HepG2 (cell line): Measurements from ENCODE around the gene KANK3. TPM values are rescaled to one million over a fixed set of nuclear protein-coding genes. Genes with fewer than 3 reads are reported as not detected.

Experiments used
- ATF1 ChIP-seq: IDR thresholded peaks from 2 replicates; pipeline ENCODE4 v1.6.1; 2016; ENCODE audit warnings: mild to moderate bottlenecking, control low read depth
- EZH2 ChIP-seq: conservative IDR thresholded peaks from 2 replicates; pipeline ENCODE4 v1.6.1; 2012; ENCODE audit warnings: mild to moderate bottlenecking, low read depth, low read length, moderate library complexity
- FOXP1 ChIP-seq, 2 experiments: fragments of 450-650 bp in 1 of 2; IDR thresholded peaks; 2 replicates each; pipeline ENCODE4 v1.6.1; 2017 to 2018; ENCODE audit warnings: antibody characterized with exemption in 1 of 2
- GABPA ChIP-seq, 2 experiments: IDR thresholded peaks; 2 replicates each; pipeline ENCODE4 v1.6.1; 2011 to 2016; ENCODE audit warnings: low read depth in 2 of 2, low read length in 1 of 2, missing biosample characterization in 1 of 2, missing genetic modification characterization in 1 of 2
- GATAD1 ChIP-seq: IDR thresholded peaks from 2 replicates; pipeline ENCODE4 v1.6.1; 2016; ENCODE audit warnings: missing genetic modification reagents, missing compliant biosample characterization
- GPN1 ChIP-seq: sonication (generic); formaldehyde crosslinking; IDR thresholded peaks from 2 replicates; pipeline ENCODE4 v1.5.1; 2020; ENCODE audit warnings: missing genetic modification reagents, borderline replicate concordance
- POLR2G ChIP-seq: fragments of 200-400 bp; formaldehyde crosslinking; IDR thresholded peaks from 2 replicates; pipeline ENCODE4 v1.6.1; 2018; ENCODE audit warnings: mild to moderate bottlenecking, low read depth, low read length, moderate library complexity
- RXRA ChIP-seq: sonication (generic); formaldehyde crosslinking; IDR thresholded peaks from 2 replicates; pipeline ENCODE4 v1.5.1; 2020; ENCODE audit warnings: missing genetic modification reagents
- SOX5 ChIP-seq: IDR thresholded peaks from 2 replicates; pipeline ENCODE4 v1.6.1; 2016; ENCODE audit warnings: borderline replicate concordance
- SP140L ChIP-seq: sonication (generic); formaldehyde crosslinking; IDR thresholded peaks from 2 replicates; pipeline ENCODE4 v1.4.0; 2020; ENCODE audit warnings: missing genetic modification reagents, borderline replicate concordance
- SP5 ChIP-seq: IDR thresholded peaks from 2 replicates; pipeline ENCODE4 v1.6.1; 2016; ENCODE audit warnings: low read depth, borderline replicate concordance
- TEAD3 ChIP-seq: optimal IDR thresholded peaks from 2 replicates; pipeline ENCODE3; 2016; ENCODE audit warnings: borderline replicate concordance
- ZFP36 ChIP-seq: fragments of 150-350 bp; IDR thresholded peaks from 2 replicates; pipeline ENCODE4 v1.6.1; 2018; ENCODE audit warnings: borderline replicate concordance, low read length, low read depth; ENCODE audit not compliant: partially characterized antibody
- ZNF232 ChIP-seq: sonication (generic); formaldehyde crosslinking; IDR thresholded peaks from 2 replicates; pipeline ENCODE4 v1.4.0; 2020; ENCODE audit warnings: missing genetic modification reagents, borderline replicate concordance
- ZNF781 ChIP-seq: sonication (generic); formaldehyde crosslinking; IDR thresholded peaks from 2 replicates; pipeline ENCODE4 v1.5.1; 2020; ENCODE audit warnings: borderline replicate concordance, mild to moderate bottlenecking, missing genetic modification reagents; ENCODE audit errors: not compliant biosample characterization
- polyA plus RNA-seq, 8 experiments: library from polyadenylated mRNA; depleted of rRNA in 3 of 8; stranded (reverse) in 7 of 8; unstranded in 1 of 8; fragments of >200 nt; fragmentation: Illumina TruSeq in 4 of 8; extraction: Trizol in 4 of 8; gene quantifications; 2 replicates each; pipeline versions ENCODE4 v1.2.1 to v1.2.3, GENCODE V29; 2011 to 2016; ENCODE audit warnings: low read depth in 4 of 8, missing spikeins in 1 of 8, mixed read lengths in 1 of 8; ENCODE audit not compliant: insufficient read depth in 1 of 8
- total RNA-seq, 5 experiments: library from RNA; depleted of rRNA; stranded (reverse); fragments of >200 nt; fragmentation: Illumina TruSeq; extraction: Trizol; gene quantifications; 2 replicates each; pipeline ENCODE4 v1.2.3, GENCODE V29; 2016; ENCODE audit warnings: low read depth in 1 of 5
- TF ChIP-seq, protein P1 (sequence below): sonication (generic); formaldehyde crosslinking; IDR thresholded peaks from 2 replicates; pipeline ENCODE4 v1.8.0; 2023; ENCODE audit warnings: mild to moderate bottlenecking, missing genetic modification reagents
- TF ChIP-seq, protein P2 (sequence below): sonication (generic); formaldehyde crosslinking; IDR thresholded peaks from 2 replicates; pipeline ENCODE4 v1.8.0; 2022; ENCODE audit warnings: low read depth, missing genetic modification reagents
- TF ChIP-seq, protein P3 (sequence below): sonication (generic); formaldehyde crosslinking; IDR thresholded peaks from 2 replicates; pipeline ENCODE4 v1.4.0; 2020; ENCODE audit warnings: mild to moderate bottlenecking, missing genetic modification reagents

The KANK3 gene
- total and polyA plus RNA-seq, 2 of the 13 experiments (the other 11 are each of a cell fraction or from before 2014, with no cell fraction given): 0.15 to 0.20 TPM

DNA sequence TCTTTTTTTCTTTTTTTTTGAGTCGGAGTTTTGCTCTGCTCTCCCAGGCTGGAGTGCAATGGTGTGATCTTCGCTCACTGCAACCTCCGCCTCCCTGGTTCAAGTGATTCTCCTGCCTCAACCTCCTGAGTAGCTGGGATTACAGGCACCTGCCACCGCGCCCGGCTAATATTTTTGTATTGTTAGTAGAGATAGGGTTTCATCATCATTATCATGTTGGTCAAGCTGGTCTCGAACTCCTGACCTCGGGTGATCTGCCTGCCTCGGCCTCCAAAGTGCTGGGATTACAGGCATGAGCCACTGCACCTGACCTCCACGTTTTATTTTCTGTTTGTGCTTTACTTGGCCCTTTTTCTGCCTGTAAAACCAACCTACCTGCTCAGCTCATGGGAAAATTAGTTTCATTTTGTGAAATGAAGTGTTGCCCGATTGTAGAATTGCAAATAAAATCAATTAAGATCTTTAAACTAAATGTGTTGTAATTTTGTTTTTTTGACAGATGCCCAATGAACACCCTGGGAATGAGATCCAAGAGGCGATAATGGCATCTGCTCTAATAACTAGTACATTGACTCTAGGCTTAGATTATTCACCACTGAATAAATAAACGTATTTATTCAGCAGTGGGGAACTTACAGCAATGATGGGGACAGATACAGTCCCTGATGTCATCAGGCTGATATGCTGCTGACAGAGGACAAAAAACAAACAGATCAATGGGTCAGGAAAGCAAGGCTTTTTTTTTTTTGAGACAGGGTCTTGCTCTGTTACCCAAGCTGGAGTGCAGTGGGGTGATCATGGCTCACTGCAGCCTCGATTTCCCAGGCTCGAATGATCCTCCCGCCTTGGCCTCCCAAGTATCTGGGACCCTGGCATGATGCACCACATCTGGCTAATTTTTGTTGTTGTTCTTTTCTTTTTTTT, 44.9 kb upstream of the KANK3 start (continued):
- TF ChIP-seq SP5 (CRISPR knock-in tag) (no peak), TEAD3 (peak; percentile 77), GABPA (IDR thresholded peaks at IDR 0.05; ENCODE audit: low read depth, low read length) (no peak), GABPA (CRISPR knock-in tag; IDR thresholded peaks at IDR 0.05; ENCODE audit: low read depth) (peak; percentile 60), ZNF232 (CRISPR knock-in tag) (0 out of 2 replicates have a peak, but pooled peaks have one; percentile 7), GPN1 (CRISPR knock-in tag) (no peak), SP140L (CRISPR knock-in tag) (no peak), SOX5 (CRISPR knock-in tag) (peak; percentile 89), POLR2G (no peak; the same call in 1 of the 2 replicates), FOXP1 (IDR thresholded peaks at IDR 0.05) (peak; percentile 71; the same call in 1 of the 2 replicates), FOXP1 (CRISPR knock-in tag; IDR thresholded peaks at IDR 0.05) (peak; percentile 95), EZH2 (no peak), GATAD1 (CRISPR knock-in tag) (peak; percentile 51), RXRA (CRISPR knock-in tag) (peak; percentile 28; the same call in 1 of the 2 replicates), ZFP36 (no peak), ATF1 (CRISPR knock-in tag) (peak; percentile 80; the same call in 1 of the 2 replicates), ZNF781 (CRISPR knock-in tag) (no peak)
- TF ChIP-seq, protein P1, sequence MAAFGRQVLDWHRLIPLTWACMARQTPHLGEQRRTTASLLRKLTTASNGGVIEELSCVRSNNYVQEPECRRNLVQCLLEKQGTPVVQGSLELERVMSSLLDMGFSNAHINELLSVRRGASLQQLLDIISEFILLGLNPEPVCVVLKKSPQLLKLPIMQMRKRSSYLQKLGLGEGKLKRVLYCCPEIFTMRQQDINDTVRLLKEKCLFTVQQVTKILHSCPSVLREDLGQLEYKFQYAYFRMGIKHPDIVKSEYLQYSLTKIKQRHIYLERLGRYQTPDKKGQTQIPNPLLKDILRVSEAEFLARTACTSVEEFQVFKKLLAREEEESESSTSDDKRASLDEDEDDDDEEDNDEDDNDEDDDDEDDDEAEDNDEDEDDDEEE (CRISPR knock-in tag): no peak
- TF ChIP-seq, protein P2, sequence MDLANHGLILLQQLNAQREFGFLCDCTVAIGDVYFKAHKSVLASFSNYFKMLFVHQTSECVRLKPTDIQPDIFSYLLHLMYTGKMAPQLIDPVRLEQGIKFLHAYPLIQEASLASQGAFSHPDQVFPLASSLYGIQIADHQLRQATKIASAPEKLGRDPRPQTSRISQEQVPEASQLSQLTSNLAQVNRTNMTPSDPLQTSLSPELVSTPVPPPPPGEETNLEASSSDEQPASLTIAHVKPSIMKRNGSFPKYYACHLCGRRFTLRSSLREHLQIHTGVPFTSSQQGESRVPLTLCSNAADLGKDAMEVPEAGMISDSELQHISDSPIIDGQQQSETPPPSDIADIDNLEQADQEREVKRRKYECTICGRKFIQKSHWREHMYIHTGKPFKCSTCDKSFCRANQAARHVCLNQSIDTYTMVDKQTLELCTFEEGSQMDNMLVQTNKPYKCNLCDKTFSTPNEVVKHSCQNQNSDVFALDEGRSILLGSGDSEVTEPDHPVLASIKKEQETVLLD: 0 out of 2 replicates have a peak, but pooled peaks have one; percentile 28
- TF ChIP-seq, protein P3, sequence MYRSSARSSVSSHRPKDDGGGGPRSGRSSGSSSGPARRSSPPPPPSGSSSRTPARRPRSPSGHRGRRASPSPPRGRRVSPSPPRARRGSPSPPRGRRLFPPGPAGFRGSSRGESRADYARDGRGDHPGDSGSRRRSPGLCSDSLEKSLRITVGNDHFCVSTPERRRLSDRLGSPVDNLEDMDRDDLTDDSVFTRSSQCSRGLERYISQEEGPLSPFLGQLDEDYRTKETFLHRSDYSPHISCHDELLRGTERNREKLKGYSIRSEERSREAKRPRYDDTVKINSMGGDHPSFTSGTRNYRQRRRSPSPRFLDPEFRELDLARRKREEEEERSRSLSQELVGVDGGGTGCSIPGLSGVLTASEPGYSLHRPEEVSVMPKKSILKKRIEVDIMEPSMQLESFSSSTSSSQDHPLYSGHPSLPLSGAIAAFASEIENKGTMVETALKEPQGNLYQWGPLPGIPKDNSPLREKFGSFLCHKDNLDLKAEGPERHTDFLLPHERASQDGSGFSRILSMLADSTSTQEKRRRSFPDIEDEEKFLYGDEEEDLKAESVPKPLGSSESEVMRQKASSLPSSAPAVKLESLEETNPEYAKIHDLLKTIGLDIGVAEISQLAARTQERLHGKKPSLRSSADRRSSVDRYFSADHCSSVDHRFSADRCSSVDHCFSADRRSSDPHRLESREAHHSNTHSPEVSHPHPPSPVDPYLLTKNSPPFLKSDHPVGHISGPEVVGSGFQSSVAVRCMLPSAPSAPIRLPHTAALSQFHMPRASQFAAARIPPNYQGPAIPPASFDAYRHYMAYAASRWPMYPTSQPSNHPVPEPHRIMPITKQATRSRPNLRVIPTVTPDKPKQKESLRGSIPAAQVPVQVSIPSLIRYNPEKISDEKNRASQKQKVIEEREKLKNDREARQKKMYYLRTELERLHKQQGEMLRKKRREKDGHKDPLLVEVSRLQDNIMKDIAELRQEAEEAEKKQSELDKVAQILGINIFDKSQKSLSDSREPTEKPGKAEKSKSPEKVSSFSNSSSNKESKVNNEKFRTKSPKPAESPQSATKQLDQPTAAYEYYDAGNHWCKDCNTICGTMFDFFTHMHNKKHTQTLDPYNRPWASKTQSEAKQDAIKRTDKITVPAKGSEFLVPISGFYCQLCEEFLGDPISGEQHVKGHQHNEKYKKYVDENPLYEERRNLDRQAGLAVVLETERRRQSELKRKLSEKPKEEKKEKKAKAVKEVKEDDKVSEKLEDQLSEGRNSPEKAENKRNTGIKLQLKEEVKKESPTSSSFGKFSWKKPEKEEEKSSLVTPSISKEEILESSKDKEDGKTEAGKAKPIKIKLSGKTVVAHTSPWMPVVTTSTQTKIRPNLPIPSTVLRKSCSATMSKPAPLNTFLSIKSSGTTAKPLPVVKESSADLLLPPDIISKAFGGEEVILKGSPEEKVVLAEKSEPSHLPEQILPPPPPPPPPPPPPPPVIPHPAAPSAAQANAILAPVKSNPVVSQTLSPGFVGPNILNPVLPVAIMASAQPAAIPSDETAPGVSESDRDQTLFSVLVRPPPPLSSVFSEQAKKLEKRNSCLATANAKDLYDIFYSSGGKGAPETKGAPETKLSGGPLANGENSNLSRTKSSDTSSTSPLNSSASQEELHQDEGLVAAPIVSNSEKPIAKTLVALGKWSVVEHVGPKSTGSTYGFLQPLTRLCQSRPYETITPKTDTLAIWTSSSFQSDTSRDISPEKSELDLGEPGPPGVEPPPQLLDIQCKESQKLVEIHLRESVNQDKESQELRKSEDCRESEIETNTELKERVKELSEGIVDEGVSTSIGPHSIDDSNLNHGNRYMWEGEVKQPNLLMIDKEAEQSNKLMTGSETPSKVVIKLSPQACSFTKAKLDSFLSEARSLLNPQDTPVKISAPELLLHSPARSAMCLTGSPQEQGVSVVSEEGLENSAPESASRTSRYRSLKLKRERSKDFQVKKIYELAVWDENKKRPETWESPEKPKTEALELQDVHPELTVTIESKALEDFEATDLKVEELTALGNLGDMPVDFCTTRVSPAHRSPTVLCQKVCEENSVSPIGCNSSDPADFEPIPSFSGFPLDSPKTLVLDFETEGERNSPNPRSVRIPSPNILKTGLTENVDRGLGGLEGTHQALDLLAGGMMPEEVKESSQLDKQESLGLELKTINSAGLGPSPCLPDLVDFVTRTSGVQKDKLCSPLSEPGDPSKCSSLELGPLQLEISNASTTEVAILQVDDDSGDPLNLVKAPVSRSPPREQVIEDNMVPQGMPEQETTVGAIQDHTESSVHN (CRISPR knock-in tag): no peak
